ENCODE measurements around the gene TSPAN18. TPM values are rescaled to one million over a fixed set of nuclear protein-coding genes. Genes with fewer than 3 reads are reported as not detected.

TSPAN18 gene
- total RNA-seq, 4 donors from 2014 or later, result 27.7 to 70.1 (median 50.2) TPM

GRCh38 chr11:44872556-44872955 is 145.8 kb downstream of the TSPAN18 start:
- intact Hi-C loops (cut with DNase I), result no loop called here
- peaks cover 0 to 5% (median 0%) of the 10 kb centered on the region in 4 donors for H3K36me3 ChIP-seq
- H3K4me1 ChIP-seq, result peaks cover 5 to 63% (median 45%) of the 10 kb centered on the region in 4 donors
- H3K4me3 ChIP-seq, result no peak overlapping the region
- no peaks in the 10 kb centered on the region for H3K27me3 ChIP-seq
- no peak for DNase-seq (ENCODE audit: extremely low spot score)
- no peak for TF ChIP-seq EP300 (IDR thresholded peaks at IDR 0.05)
- TF ChIP-seq CTCF (IDR thresholded peaks at IDR 0.05), result no peak
- no peak for TF ChIP-seq POLR2AphosphoS5 (IDR thresholded peaks at IDR 0.05)
- no peak for TF ChIP-seq POLR2A (IDR thresholded peaks at IDR 0.05; ENCODE audit: low read depth)
- no peaks in the 10 kb centered on the region for H3K9me3 ChIP-seq
- no peak overlapping the region for H3K27ac ChIP-seq (replicated peaks in 1 of 4)
- 100% methylated on average over 1 of the region's 1 CpG for WGBS

GRCh38 chr11:44873537-44873936 is 146.8 kb downstream of the TSPAN18 start:
- Histone ChIP-seq H3K27me3 (no peaks in the 10 kb centered on the region), H3K27ac (replicated peaks in 1 of 4) (no peak overlapping the region), H3K4me1 (peaks cover 2 to 65% (median 45%) of the 10 kb centered on the region in 4 donors), H3K9me3 (no peaks in the 10 kb centered on the region), H3K4me3 (no peak overlapping the region), H3K36me3 (peaks cover 0 to 5% (median 0%) of the 10 kb centered on the region in 4 donors)
- no peak for DNase-seq (ENCODE audit: extremely low spot score)
- TF ChIP-seq POLR2AphosphoS5 (IDR thresholded peaks at IDR 0.05) (no peak), CTCF (IDR thresholded peaks at IDR 0.05) (no peak), POLR2A (IDR thresholded peaks at IDR 0.05; ENCODE audit: low read depth) (no peak), EP300 (IDR thresholded peaks at IDR 0.05) (no peak)
- 17% methylated on average over 1 of the region's 1 CpG for WGBS
- intact Hi-C loops (cut with DNase I), result no loop called here

GRCh38 chr11:44874284-44874683 is 147.5 kb downstream of the TSPAN18 start:
- peaks cover 0 to 57% (median 41%) of the 10 kb centered on the region in 4 donors for H3K4me1 ChIP-seq
- no peaks in the 10 kb centered on the region for H3K27me3 ChIP-seq
- H3K9me3 ChIP-seq, result no peaks in the 10 kb centered on the region
- intact Hi-C loops (cut with DNase I), result no loop called here
- no peak overlapping the region for H3K27ac ChIP-seq (replicated peaks in 1 of 4)
- H3K4me3 ChIP-seq, result no peak overlapping the region
- 90% methylated on average over 2 of the region's 3 CpGs for WGBS
- H3K36me3 ChIP-seq, result peaks cover 0 to 5% (median 0%) of the 10 kb centered on the region in 4 donors
- TF ChIP-seq EP300 (IDR thresholded peaks at IDR 0.05), result no peak
- TF ChIP-seq POLR2AphosphoS5 (IDR thresholded peaks at IDR 0.05), result no peak
- no peak for TF ChIP-seq CTCF (IDR thresholded peaks at IDR 0.05)
- no peak for TF ChIP-seq POLR2A (IDR thresholded peaks at IDR 0.05; ENCODE audit: low read depth)
- DNase-seq (ENCODE audit: extremely low spot score), result no peak

GRCh38 chr11:44875037-44875436 is 148.3 kb downstream of the TSPAN18 start:
- DNase-seq (ENCODE audit: extremely low spot score), result no peak
- H3K27me3 ChIP-seq, result no peaks in the 10 kb centered on the region
- H3K4me3 ChIP-seq, result no peak overlapping the region
- TF ChIP-seq EP300 (IDR thresholded peaks at IDR 0.05) (no peak), POLR2A (IDR thresholded peaks at IDR 0.05; ENCODE audit: low read depth) (no peak), CTCF (IDR thresholded peaks at IDR 0.05) (no peak), POLR2AphosphoS5 (IDR thresholded peaks at IDR 0.05) (no peak)
- H3K4me1 ChIP-seq, result peaks cover 0 to 50% (median 35%) of the 10 kb centered on the region in 4 donors
- H3K36me3 ChIP-seq, result peaks cover 0 to 5% (median 0%) of the 10 kb centered on the region in 4 donors
- no peak overlapping the region for H3K27ac ChIP-seq (replicated peaks in 1 of 4)
- WGBS, result 67% methylated on average over 1 of the region's 4 CpGs
- H3K9me3 ChIP-seq, result no peaks in the 10 kb centered on the region
- intact Hi-C loops (cut with DNase I), result no loop called here

- Histone ChIP-seq H3K9me3 (no peaks in the 10 kb centered on the region), H3K4me1 (peaks cover 0 to 41% (median 27%) of the 10 kb centered on the region in 4 donors), H3K27me3 (no peaks in the 10 kb centered on the region), H3K27ac (replicated peaks in 1 of 4) (no peak overlapping the region), H3K36me3 (peaks cover 0 to 5% (median 2%) of the 10 kb centered on the region in 4 donors), H3K4me3 (no peak overlapping the region)
- WGBS, result 92% methylated on average over 3 of the region's 5 CpGs
- DNase-seq (ENCODE audit: extremely low spot score), result no peak
- TF ChIP-seq CTCF (IDR thresholded peaks at IDR 0.05) (no peak), EP300 (IDR thresholded peaks at IDR 0.05) (no peak), POLR2AphosphoS5 (IDR thresholded peaks at IDR 0.05) (no peak), POLR2A (IDR thresholded peaks at IDR 0.05; ENCODE audit: low read depth) (no peak)
- intact Hi-C loops (cut with DNase I), result no loop called here
Measured at GRCh38 chr11:44876194-44876723, 149.5 kb downstream of the TSPAN18 start.
